Heart right ventricle (tissue), 16 donors: Measurements from ENCODE around the gene DTD1. TPM values are rescaled to one million over a fixed set of nuclear protein-coding genes. Genes with fewer than 3 reads are reported as not detected.

Experiments used
- ATAC-seq, 8 donors: fragments of 200-7000 bp; cut with Tn5 transposase; one replicate each; pipeline ENCODE4 v1.9.1; 2020; ENCODE audit warnings: mild to moderate bottlenecking in 8 of 8, moderate library complexity in 8 of 8, moderate number of reproducible peaks in 1 of 8
- DNase-seq, 2 donors: peaks; one replicate each; pipeline ENCODE4 v3.0.0-alpha.2; 2020
- H3K27ac ChIP-seq, 10 donors: fragments of 200-600 bp; sonication (generic) in 2 of 10; one replicate each; pipeline versions ENCODE4 v1.5.0 to v1.8.0; 2020 to 2022; ENCODE audit warnings: mild to moderate bottlenecking in 3 of 10
- H3K27me3 ChIP-seq, 7 donors: fragments of 200-600 bp; one replicate each; pipeline ENCODE4 v1.8.0; 2021 to 2022; ENCODE audit warnings: mild to moderate bottlenecking in 2 of 7
- H3K36me3 ChIP-seq, 9 donors: fragments of 200-600 bp; sonication (generic) in 1 of 9; one replicate each; pipeline versions ENCODE4 v1.5.0 to v1.8.0; 2020 to 2022; ENCODE audit warnings: mild to moderate bottlenecking in 2 of 9
- H3K4me1 ChIP-seq, 9 donors: fragments of 200-600 bp; sonication (generic) in 1 of 9; one replicate each; pipeline versions ENCODE4 v1.5.0 to v1.8.0; 2020 to 2022; ENCODE audit warnings: mild to moderate bottlenecking in 4 of 9
- H3K4me3 ChIP-seq, 10 donors: fragments of 200-600 bp; sonication (generic) in 2 of 10; one replicate each; pipeline versions ENCODE4 v1.5.0 to v1.8.0; 2020 to 2022; ENCODE audit warnings: mild to moderate bottlenecking in 7 of 10, moderate library complexity in 2 of 10
- H3K9me3 ChIP-seq, 11 donors: fragments of 200-600 bp in 10 of 11; sonication (generic) in 2 of 11; one replicate each; pipeline versions ENCODE4 v1.5.0 to v1.8.0; 2013 to 2022; ENCODE audit warnings: mild to moderate bottlenecking in 2 of 11, control low read depth in 1 of 11, moderate library complexity in 1 of 11
- CTCF ChIP-seq, 9 donors: fragments of 200-600 bp; sonication (generic) in 2 of 9; IDR thresholded peaks; one replicate each; pipeline versions ENCODE4 v1.5.0 to v1.8.0; 2021 to 2022; ENCODE audit warnings: antibody characterized with exemption in 9 of 9, mild to moderate bottlenecking in 5 of 9, moderate library complexity in 1 of 9
- WGBS, 2 donors: extraction: QIAGEN DNeasy Blood & Tissue Kit; methylation state at CpG; one replicate each; pipeline ENCODE4 v1.1.7; 2013; ENCODE audit warnings: inconsistent platforms in 1 of 2; 5-methylcytosine and 5-hydroxymethylcytosine counted together
- intact Hi-C, 10 donors: fragments of 100-400 bp; cut with DNase I; formaldehyde crosslinking; loops; one replicate each; pipeline versions ENCODE4 v1.11.1 to v1.14.2; 2022
- polyA plus RNA-seq, 2 donors: library from polyadenylated mRNA; stranded (reverse); fragments of 200-250 nt; gene quantifications; one replicate each; pipeline ENCODE4 v1.2.3, GENCODE V29; 2013
- total RNA-seq, 10 donors: library from RNA; stranded (reverse); fragmentation: NEBNext Ultra II Directional in 3 of 10; extraction: Animal tissue kit (Norgen Biotek cat#: 25700) in 3 of 10; gene quantifications; one replicate each; pipeline versions ENCODE4 v1.2.1 to v1.2.4, GENCODE V29; 2021 to 2023
- donor health status: Arrhythmogenic right ventricular cardiomyopathy.
- donor health status: ischemic (EF 13 %, LVEDD 7.1; RV severe dilation, severe dysfunction).
- donor health status: healthy with polysubstance abuse.
- donor health status: DM: no; HTN: yes; CAD: no.
- donor health status: DM: no; HTN: no; CAD: no.
- donor health status: ischemic (EF 25% LVEDD 6.9; RV normal size, moderate dysfunction).
- donor health status: ischemic (EF 25% LVEDD 5.7; RV mildly dilated, moderate dysfunction).
- donor health status: healthy.
- donor health status: DM: yes; HTN: yes; CAD: no.
- donor health status: Ischemic cardiomyopathy.
- donor health status: ischemic (EF 35%, LVEDD 5.7; RV mildly dilated, moderate dysfunction).
- donor health status: nonischemic (EF 11% LVEDD 7.7; RV severe dilation, severe dysfunction).
- donor health status: DM: yes; HTN: yes; CAD: no.
- donor health status: PGD.
- donor health status: ischemic (EF 29% LVEDD 5.4; RV normal size, mild dysfunction).
- donor health status: nonischemic (EF 23%, LVEDD 6.1; RV moderate dilation, normal function).

DTD1 gene
- total and polyA plus RNA-seq, 12 donors: 5.2 to 31.9 (median 14.3) TPM

- H3K9me3 ChIP-seq: no peaks in the 10 kb centered on the region
- WGBS, 2 donors: 58 to 76% methylated on average over 7 of the region's 7 CpGs
- peaks cover 0 to 98% (median 33%) of the 10 kb centered on the region in 9 donors for H3K36me3 ChIP-seq
- H3K4me1 ChIP-seq: peaks cover 0 to 7% (median 0%) of the 10 kb centered on the region in 9 donors
- no peak overlapping the region for H3K27ac ChIP-seq
- no peak for TF ChIP-seq CTCF (IDR thresholded peaks at IDR 0.05)
- intact Hi-C loops: no loop called here
- ATAC-seq (peak in 3 of 8 donors; percentile 50 to 83 (median 78)), DNase-seq (peak; percentile 17 to 18)
- H3K27me3 ChIP-seq: no peaks in the 10 kb centered on the region
- no peak overlapping the region for H3K4me3 ChIP-seq
Measured at GRCh38 chr20:18543932-18544331, 43.9 kb upstream of the DTD1 start.

- intact Hi-C loops: no loop called here
- WGBS, 2 donors: 100% methylated on average over 1 of the region's 1 CpG
Measured at GRCh38 chr20:18545566-18545965, 42.3 kb upstream of the DTD1 start.

GRCh38 chr20:18548465-18548864 is 39.4 kb upstream of the DTD1 start:
- WGBS, 2 donors: 88 to 97% methylated on average over 3 of the region's 3 CpGs
- Histone ChIP-seq H3K27me3 (no peaks in the 10 kb centered on the region), H3K4me3 (no peak overlapping the region), H3K4me1 (peaks cover 0 to 7% (median 0%) of the 10 kb centered on the region in 9 donors), H3K9me3 (no peaks in the 10 kb centered on the region), H3K36me3 (peaks cover 0 to 100% (median 37%) of the 10 kb centered on the region in 9 donors), H3K27ac (no peak overlapping the region)
- intact Hi-C loops: no loop called here
- DNase-seq (no peak), ATAC-seq (no peak)
- no peak for TF ChIP-seq CTCF (IDR thresholded peaks at IDR 0.05)

More at GRCh38 chr20:18545566-18545965, 42.3 kb upstream of the DTD1 start:
- no peak overlapping the region for H3K4me3 ChIP-seq
- no peak for TF ChIP-seq CTCF (IDR thresholded peaks at IDR 0.05)
- peaks cover 0 to 100% (median 32%) of the 10 kb centered on the region in 9 donors for H3K36me3 ChIP-seq
- H3K9me3 ChIP-seq: no peaks in the 10 kb centered on the region
- H3K27ac ChIP-seq: no peak overlapping the region
- H3K27me3 ChIP-seq: no peaks in the 10 kb centered on the region
- ATAC-seq (no peak), DNase-seq (no peak)
- peaks cover 0 to 7% (median 0%) of the 10 kb centered on the region in 9 donors for H3K4me1 ChIP-seq

GRCh38 chr20:18553746-18554145 is 34.1 kb upstream of the DTD1 start:
- DNase-seq (no peak), ATAC-seq (no peak)
- no peaks in the 10 kb centered on the region for H3K9me3 ChIP-seq
- no peak overlapping the region for H3K27ac ChIP-seq
- WGBS, 2 donors: 87 to 91% methylated on average over 8 of the region's 8 CpGs
- no peaks in the 10 kb centered on the region for H3K27me3 ChIP-seq
- peaks cover 0 to 100% (median 27%) of the 10 kb centered on the region in 9 donors for H3K36me3 ChIP-seq
- no peak overlapping the region for H3K4me3 ChIP-seq
- TF ChIP-seq CTCF (IDR thresholded peaks at IDR 0.05): no peak
- no peaks in the 10 kb centered on the region for H3K4me1 ChIP-seq
- intact Hi-C loops: loop anchor here in 1 of 10 donors (10.0 kb wide), 1 partner anchor 69 kb away; no protein-coding TSS in a partner anchor
